OCI-LY7 (cell line): ENCODE results near the gene ZNF835. TPM values are rescaled to one million over a fixed set of nuclear protein-coding genes. Genes with fewer than 3 reads are reported as not detected.

Experiments used
- BruUV-seq: library from RNA; stranded (reverse); fragments of 400-500 nt; replicated peaks from 2 replicates; lab custom pipeline; 2021; lab: Mats Ljungman, UMichigan
- CTCF ChIA-PET: fragments of 300-600 bp; sonication (Branson Sonifier 250); formaldehyde crosslinking; loops from one replicate; lab custom pipeline; 2022; ENCODE audit warnings: antibody characterized with exemption; ENCODE audit not compliant: unreplicated experiment; lab: Charles Lee
- POLR2A ChIA-PET: fragments of 300-600 bp; sonication (Branson Sonifier 250); formaldehyde crosslinking; loops from one replicate; lab custom pipeline; 2022; ENCODE audit warnings: antibody characterized with exemption; lab: Charles Lee
- DNase-seq: peaks from one replicate; pipeline ENCODE4 v3.0.0-alpha.2; 2015; ENCODE audit warnings: low spot score
- H2AFZ ChIP-seq: fragments of 200-600 bp; sonication (generic), shearing (Covaris generic); 2 replicates; pipeline ENCODE4 v1.6.1; 2014; ENCODE audit warnings: mild to moderate bottlenecking, antibody characterized with exemption, low read length, moderate library complexity
- H3K27ac ChIP-seq: fragments of 200-600 bp; sonication (generic); 2 replicates; pipeline ENCODE4 v1.5.1; 2014; ENCODE audit warnings: mixed run types, low read depth, mild to moderate bottlenecking, moderate library complexity, low read length, inconsistent platforms; ENCODE audit not compliant: poor library complexity, severe bottlenecking
- H3K36me3 ChIP-seq: fragments of 200-600 bp; sonication (generic); 2 replicates; pipeline ENCODE4 v1.6.1; 2014; ENCODE audit warnings: mild to moderate bottlenecking, antibody characterized with exemption, low read length, moderate library complexity, mixed read lengths; ENCODE audit not compliant: insufficient read depth
- H3K4me1 ChIP-seq: fragments of 200-600 bp; sonication (generic); 2 replicates; pipeline ENCODE4 v1.5.1; 2014; ENCODE audit warnings: mild to moderate bottlenecking, low read length; ENCODE audit not compliant: insufficient read depth, poor library complexity, severe bottlenecking
- H3K4me2 ChIP-seq: fragments of 200-600 bp; sonication (generic); 2 replicates; pipeline ENCODE4 v1.6.1; 2014; ENCODE audit warnings: mild to moderate bottlenecking, low read length
- H3K4me3 ChIP-seq: fragments of 200-600 bp; sonication (generic); 2 replicates; pipeline ENCODE4 v1.5.1; 2014; ENCODE audit warnings: mild to moderate bottlenecking, low read depth, low read length; ENCODE audit not compliant: poor library complexity, severe bottlenecking
- H3K79me2 ChIP-seq: fragments of 200-600 bp; sonication (generic); 2 replicates; pipeline ENCODE4 v1.6.1; 2016; ENCODE audit warnings: low read depth, mild to moderate bottlenecking, low read length, moderate library complexity, mixed read lengths; ENCODE audit not compliant: insufficient read depth
- H3K9me2 ChIP-seq: fragments of 200-600 bp; sonication (generic); 2 replicates; pipeline ENCODE4 v1.6.1; 2016; ENCODE audit warnings: mild to moderate bottlenecking, low read length, mixed read lengths; ENCODE audit not compliant: insufficient read depth
- H3K9me3 ChIP-seq: fragments of 200-600 bp; sonication (generic); 2 replicates; pipeline ENCODE4 v1.6.1; 2014; ENCODE audit warnings: mild to moderate bottlenecking, mixed run types, low read length, mixed read lengths
- H4K20me1 ChIP-seq: fragments of 200-600 bp; sonication (generic); 2 replicates; pipeline ENCODE4 v1.6.1; 2014; ENCODE audit warnings: mild to moderate bottlenecking, antibody characterized with exemption, low read length, moderate library complexity, mixed read lengths; ENCODE audit not compliant: insufficient read depth
- CTCF ChIP-seq: fragments of 200-600 bp; sonication (generic); conservative IDR thresholded peaks from 2 replicates; pipeline ENCODE4 v1.5.1; 2014; ENCODE audit warnings: mild to moderate bottlenecking, antibody characterized with exemption, low read length, moderate library complexity, mixed read lengths
- EZH2phosphoT487 ChIP-seq: fragments of 200-600 bp; sonication (generic); IDR thresholded peaks from 2 replicates; pipeline ENCODE4 v1.6.1; 2018; ENCODE audit warnings: low read depth, borderline replicate concordance, mild to moderate bottlenecking, mixed run types, antibody characterized with exemption, low read length, moderate library complexity, mixed read lengths
- intact Hi-C: fragments of 100-400 bp; cut with micrococcal nuclease; formaldehyde crosslinking; loops from one replicate; pipeline ENCODE4 v1.10.0; 2022; ENCODE audit not compliant: unreplicated experiment
- total RNA-seq, 2 experiments: library from RNA; depleted of rRNA in 1 of 2; stranded (reverse); fragments of >200 nt in 1 of 2; shearing (Covaris generic) in 1 of 2; gene quantifications; 2 replicates each; pipeline ENCODE4 v1.2.3, GENCODE V29; 2014 to 2022

ZNF835 gene
- total RNA-seq, 2 experiments from 2014 or later, result not detected

DNA sequence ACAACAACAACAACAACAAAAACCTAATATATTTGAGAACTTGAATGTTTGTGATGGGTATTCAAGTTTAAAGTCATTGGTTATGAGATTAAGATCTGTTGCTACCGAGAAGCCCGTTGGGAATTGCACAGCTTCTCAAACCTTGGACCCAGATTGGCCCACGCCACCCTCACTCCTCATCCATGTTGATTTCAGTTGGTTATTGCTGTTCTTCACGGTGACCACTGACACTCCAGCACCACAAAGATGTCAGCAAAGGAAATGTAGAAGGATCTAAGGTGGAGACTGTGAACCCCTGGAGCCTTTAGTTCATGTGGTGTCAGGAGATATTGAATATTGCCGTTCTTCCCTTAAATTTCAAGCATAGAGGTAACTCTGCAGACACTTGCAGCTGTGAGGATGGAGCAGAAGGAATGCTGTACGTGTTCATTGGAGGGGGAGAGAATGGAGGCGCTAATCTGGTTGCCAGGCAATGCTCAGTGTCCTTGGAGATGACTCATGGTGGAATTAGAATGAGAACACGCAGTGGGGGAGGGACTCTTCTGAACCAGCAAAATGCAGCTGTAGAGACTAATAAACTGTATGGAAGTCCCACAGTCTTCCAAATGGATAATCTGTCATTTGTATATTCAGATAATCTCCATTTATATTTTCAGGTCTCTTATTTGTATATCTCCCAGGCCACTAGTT is 20.8 kb upstream of the ZNF835 start:
- Histone ChIP-seq H3K4me3 (no peak overlapping the region), H3K27ac (no peak overlapping the region), H3K9me3 (no peaks in the 10 kb centered on the region), H3K36me3 (no peaks in the 10 kb centered on the region), H4K20me1 (no peaks in the 10 kb centered on the region), H3K79me2 (no peaks in the 10 kb centered on the region), H3K4me2 (no peak overlapping the region), H3K9me2 (no peaks in the 10 kb centered on the region), H3K4me1 (no peaks in the 10 kb centered on the region), H2AFZ (no peak overlapping the region)
- no peak for DNase-seq
- TF ChIP-seq EZH2phosphoT487, result no peak
- TF ChIP-seq CTCF, result no peak
- no TSS peak for BruUV-seq
- ChIA-PET CTCF (no interaction called here), POLR2A (no interaction called here)
- intact Hi-C loops, result no loop called here

DNA sequence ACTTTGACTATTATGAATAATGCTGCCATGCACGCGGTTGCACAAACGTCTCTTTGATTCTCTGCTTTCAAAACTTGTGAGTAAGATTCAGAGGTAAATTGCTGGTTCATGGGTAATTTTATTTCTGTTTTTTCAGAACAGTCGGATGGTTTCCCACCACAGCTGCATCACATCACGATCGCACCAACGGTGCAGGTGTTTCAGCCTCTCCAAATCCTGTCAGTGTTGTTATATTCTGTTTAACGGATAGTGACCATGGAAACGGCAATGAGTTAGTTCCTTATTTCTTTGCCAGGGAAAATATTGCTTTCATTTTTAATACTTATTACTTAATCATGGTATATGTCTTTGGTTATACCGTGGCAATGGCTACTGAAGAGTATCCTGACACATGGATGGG is 19.1 kb upstream of the ZNF835 start:
- intact Hi-C loops, result no loop called here
- CTCF ChIA-PET, result no interaction called here
- no TSS peak for BruUV-seq

More for the DNA sequence above, 19.1 kb upstream of the ZNF835 start:
- H2AFZ ChIP-seq, result no peak overlapping the region
- no peaks in the 10 kb centered on the region for H4K20me1 ChIP-seq
- no peak for DNase-seq
- POLR2A ChIA-PET, result no interaction called here
- H3K36me3 ChIP-seq, result no peaks in the 10 kb centered on the region
- no peaks in the 10 kb centered on the region for H3K79me2 ChIP-seq
- H3K9me3 ChIP-seq, result no peaks in the 10 kb centered on the region
- H3K27ac ChIP-seq, result no peak overlapping the region
- no peak overlapping the region for H3K4me3 ChIP-seq
- TF ChIP-seq EZH2phosphoT487 (no peak), CTCF (no peak)
- H3K9me2 ChIP-seq, result no peaks in the 10 kb centered on the region
- H3K4me2 ChIP-seq, result no peak overlapping the region
- H3K4me1 ChIP-seq, result no peaks in the 10 kb centered on the region
